Activated B cell treated with CpG ODN at 0.5 μM for 24 hours (primary cell): Measurements from ENCODE around the gene SORBS1. TPM values are rescaled to one million over a fixed set of nuclear protein-coding genes. Genes with fewer than 3 reads are reported as not detected.

Experiments used
- ATAC-seq: fragments of 200-7000 bp; cut with Tn5 transposase; one replicate; pipeline ENCODE4 v1.10.0; 2021; ENCODE audit warnings: low read depth, mild to moderate bottlenecking, moderate library complexity
- CTCF ChIA-PET: fragments of 350-600 bp; sonication (Branson Sonifier 250); formaldehyde crosslinking; loops from one replicate; lab custom pipeline; 2021; ENCODE audit warnings: antibody characterized with exemption; lab: Charles Lee
- POLR2A ChIA-PET: fragments of 350-600 bp; sonication (Branson Sonifier 250); formaldehyde crosslinking; loops from one replicate; lab custom pipeline; 2021; ENCODE audit warnings: antibody characterized with exemption; lab: Charles Lee
- DNase-seq: peaks from one replicate; pipeline ENCODE4 v3.0.0; 2022
- H3K27ac Mint-ChIP-seq: one replicate; pipeline ENCODE4 v1.8.0; 2020; ENCODE audit warnings: mixed read lengths
- H3K27me3 Mint-ChIP-seq: one replicate; pipeline ENCODE4 v1.8.0; 2021; ENCODE audit warnings: mixed read lengths
- H3K36me3 Mint-ChIP-seq: one replicate; pipeline ENCODE4 v1.8.0; 2021; ENCODE audit warnings: low read depth, mixed read lengths
- H3K4me1 Mint-ChIP-seq: one replicate; pipeline ENCODE4 v1.8.0; 2021; ENCODE audit warnings: mixed read lengths
- H3K4me3 Mint-ChIP-seq: one replicate; pipeline ENCODE4 v1.8.0; 2020; ENCODE audit warnings: mild to moderate bottlenecking, mixed read lengths
- H3K9me3 Mint-ChIP-seq: one replicate; pipeline ENCODE4 v1.8.0; 2020; ENCODE audit warnings: mixed read lengths
- intact Hi-C: fragments of 100-400 bp; cut with micrococcal nuclease; formaldehyde crosslinking; loops from one replicate; pipeline ENCODE4 v1.15.1; 2024
- total RNA-seq: library from RNA; stranded (reverse); gene quantifications from 2 replicates; pipeline ENCODE4 v1.2.3, GENCODE V29; 2022
- TF ChIP-seq, protein P1 (sequence below): fragments of 200-600 bp; IDR thresholded peaks from one replicate; pipeline ENCODE4 v1.8.0; 2022; ENCODE audit warnings: antibody characterized with exemption, mild to moderate bottlenecking

Gene SORBS1
- total RNA-seq, 1 donor from 2014 or later = 0.42 TPM

DNA sequence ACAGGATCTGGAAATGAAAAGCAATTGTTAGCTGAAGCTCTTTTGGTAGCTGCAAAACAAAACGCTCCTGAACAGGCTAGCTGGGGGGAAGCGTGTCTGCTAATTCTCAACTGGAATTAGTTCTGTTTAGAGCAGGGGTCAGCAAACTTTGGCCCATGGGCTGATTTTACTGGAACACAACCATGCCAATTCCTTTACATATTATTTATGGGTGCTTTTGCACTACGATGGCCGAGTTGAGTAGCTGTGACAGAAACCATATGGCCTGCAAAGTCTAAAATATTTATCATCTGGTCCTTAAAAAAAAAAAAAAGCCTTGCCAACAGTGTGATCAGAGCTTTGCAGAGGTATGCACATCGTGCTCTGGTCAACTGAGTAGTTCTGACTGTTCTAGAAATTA, 162.0 kb downstream of the SORBS1 start:
- ATAC-seq (no peak), DNase-seq (no peak)
- H3K36me3 Mint-ChIP-seq = no peaks in the 10 kb centered on the region
- H3K27ac Mint-ChIP-seq = no peak overlapping the region
- CTCF ChIA-PET = no interaction called here
- intact Hi-C loops = no loop called here
- POLR2A ChIA-PET = no interaction called here
- no peak overlapping the region for H3K4me3 Mint-ChIP-seq
- no peaks in the 10 kb centered on the region for H3K4me1 Mint-ChIP-seq
- peaks cover 14% of the 10 kb centered on the region for H3K27me3 Mint-ChIP-seq
- TF ChIP-seq, protein P1, sequence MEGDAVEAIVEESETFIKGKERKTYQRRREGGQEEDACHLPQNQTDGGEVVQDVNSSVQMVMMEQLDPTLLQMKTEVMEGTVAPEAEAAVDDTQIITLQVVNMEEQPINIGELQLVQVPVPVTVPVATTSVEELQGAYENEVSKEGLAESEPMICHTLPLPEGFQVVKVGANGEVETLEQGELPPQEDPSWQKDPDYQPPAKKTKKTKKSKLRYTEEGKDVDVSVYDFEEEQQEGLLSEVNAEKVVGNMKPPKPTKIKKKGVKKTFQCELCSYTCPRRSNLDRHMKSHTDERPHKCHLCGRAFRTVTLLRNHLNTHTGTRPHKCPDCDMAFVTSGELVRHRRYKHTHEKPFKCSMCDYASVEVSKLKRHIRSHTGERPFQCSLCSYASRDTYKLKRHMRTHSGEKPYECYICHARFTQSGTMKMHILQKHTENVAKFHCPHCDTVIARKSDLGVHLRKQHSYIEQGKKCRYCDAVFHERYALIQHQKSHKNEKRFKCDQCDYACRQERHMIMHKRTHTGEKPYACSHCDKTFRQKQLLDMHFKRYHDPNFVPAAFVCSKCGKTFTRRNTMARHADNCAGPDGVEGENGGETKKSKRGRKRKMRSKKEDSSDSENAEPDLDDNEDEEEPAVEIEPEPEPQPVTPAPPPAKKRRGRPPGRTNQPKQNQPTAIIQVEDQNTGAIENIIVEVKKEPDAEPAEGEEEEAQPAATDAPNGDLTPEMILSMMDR = no peak
- no peaks in the 10 kb centered on the region for H3K9me3 Mint-ChIP-seq

DNA sequence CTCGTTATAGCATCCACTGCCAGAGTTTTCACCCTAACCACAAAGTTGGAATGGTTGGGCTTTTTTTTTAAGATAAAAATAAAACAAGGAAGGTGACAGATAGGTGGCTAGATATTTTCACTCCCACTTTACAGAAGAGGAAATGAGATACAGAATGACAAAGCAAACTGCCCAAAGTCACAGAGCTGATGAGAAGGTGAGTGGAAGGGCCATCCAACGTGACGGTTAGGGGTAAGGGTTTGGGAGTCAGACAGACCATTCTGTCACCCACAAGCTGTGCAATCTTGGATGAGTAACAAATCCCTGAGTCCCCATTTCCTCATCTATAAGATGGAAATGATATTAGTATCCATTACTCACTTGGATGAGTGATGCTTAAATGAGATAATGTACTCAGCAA, 163.4 kb downstream of the SORBS1 start:
- Mint-ChIP-seq H3K4me3 (no peak overlapping the region), H3K4me1 (no peaks in the 10 kb centered on the region), H3K36me3 (no peaks in the 10 kb centered on the region), H3K9me3 (no peaks in the 10 kb centered on the region), H3K27ac (no peak overlapping the region), H3K27me3 (peaks cover 16% of the 10 kb centered on the region)
- intact Hi-C loops = no loop called here
- ChIA-PET CTCF (no interaction called here), POLR2A (no interaction called here)
- no peak for ATAC-seq
- TF ChIP-seq, protein P1 = no peak
- DNase-seq = no peak

DNA sequence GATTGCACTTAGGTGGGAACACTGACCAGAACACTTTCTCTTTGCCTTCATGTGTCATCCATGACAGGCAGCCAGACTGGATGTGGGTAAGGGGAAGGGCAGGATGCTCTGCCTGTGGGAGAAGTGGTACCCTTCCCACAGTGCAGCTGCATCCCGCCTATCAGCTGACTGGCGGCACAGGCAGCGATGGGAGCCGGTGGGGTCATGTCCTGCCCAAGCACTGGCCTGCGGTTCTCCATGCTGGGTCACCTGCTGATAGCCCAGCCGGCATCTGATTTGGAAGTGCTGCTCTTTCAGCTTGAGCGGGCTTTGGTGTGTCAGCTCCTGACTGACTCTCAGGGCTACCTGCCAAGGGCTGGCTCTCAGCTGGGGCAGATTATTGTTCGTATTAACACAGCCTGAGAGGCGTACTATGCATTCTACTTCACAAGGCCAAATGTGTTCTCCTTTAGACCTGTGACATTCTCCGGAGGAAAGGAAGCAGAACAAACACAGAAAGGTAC, 165.2 kb downstream of the SORBS1 start:
- H3K27me3 Mint-ChIP-seq = peaks cover 18% of the 10 kb centered on the region
- intact Hi-C loops = no loop called here
- TF ChIP-seq, protein P1 = no peak
- no peak overlapping the region for H3K4me3 Mint-ChIP-seq
- H3K36me3 Mint-ChIP-seq = no peaks in the 10 kb centered on the region
- H3K4me1 Mint-ChIP-seq = no peaks in the 10 kb centered on the region
- H3K9me3 Mint-ChIP-seq = no peaks in the 10 kb centered on the region
- ATAC-seq (no peak), DNase-seq (no peak)
- POLR2A ChIA-PET = no interaction called here
- no peak overlapping the region for H3K27ac Mint-ChIP-seq
- CTCF ChIA-PET = no interaction called here

DNA sequence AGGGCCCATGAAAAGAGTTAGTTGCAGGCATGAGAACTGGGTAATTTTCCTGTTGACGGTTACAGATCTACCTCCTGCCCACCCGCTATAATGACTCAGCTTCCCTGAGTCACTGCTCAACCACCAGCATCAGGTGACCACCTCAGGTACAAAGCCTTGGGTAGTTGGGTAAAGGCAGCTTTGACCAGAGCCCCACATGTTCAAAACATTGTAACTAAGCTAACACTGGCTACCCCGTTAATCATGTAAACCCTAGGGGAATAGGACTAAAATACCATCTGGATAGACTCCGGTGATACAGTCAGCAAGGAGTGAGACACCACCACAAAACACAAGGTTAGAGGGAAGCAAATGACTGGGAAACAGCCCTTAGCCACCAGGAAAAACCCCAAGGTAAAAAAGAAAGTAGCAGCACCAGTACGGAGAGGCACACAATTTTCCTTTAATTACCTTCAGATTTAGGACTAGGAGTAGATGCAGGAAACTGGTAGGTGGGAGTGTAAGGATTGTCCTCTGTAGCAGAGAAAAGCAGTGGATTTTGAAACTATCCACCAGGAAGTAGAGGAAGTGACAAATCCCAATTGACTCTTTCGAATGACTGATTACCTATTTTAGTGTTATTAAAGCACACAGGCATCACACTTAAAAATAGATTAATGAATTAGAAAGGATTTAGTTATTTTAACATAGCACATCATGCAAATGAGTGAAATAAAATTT, 166.8 kb downstream of the SORBS1 start:
- Mint-ChIP-seq H3K27ac (no peak overlapping the region), H3K4me1 (no peaks in the 10 kb centered on the region), H3K36me3 (no peaks in the 10 kb centered on the region), H3K4me3 (no peak overlapping the region), H3K9me3 (no peaks in the 10 kb centered on the region), H3K27me3 (peaks cover 20% of the 10 kb centered on the region)
- DNase-seq (no peak), ATAC-seq (no peak)
- TF ChIP-seq, protein P1 = no peak
- intact Hi-C loops = no loop called here
- CTCF ChIA-PET = no interaction called here
- POLR2A ChIA-PET = no interaction called here

DNA sequence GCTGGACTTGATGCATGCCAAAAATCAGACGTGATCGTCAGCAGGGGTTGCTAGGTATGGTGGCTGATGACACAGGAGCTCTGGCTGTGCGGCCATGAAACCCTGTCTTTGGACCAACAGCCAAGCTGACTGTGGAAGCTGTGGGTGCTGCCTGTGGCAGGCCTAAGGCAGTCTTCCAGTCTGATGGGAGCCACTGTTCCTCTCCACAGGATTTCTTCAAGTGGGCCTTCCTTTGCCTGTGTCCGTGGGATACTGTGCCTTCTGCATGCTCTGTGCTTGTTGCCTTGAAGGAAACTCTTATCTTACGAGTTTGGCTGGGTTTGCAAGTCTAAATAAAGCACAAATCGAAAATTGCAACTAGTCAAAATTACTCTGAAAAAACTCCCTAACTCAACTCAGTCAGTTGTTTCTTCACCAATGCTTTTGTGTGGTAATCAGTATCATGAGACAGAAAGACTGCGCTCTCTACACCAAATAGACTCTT, 168.4 kb downstream of the SORBS1 start:
- ChIA-PET POLR2A (no interaction called here), CTCF (no interaction called here)
- TF ChIP-seq, protein P1 = no peak
- Mint-ChIP-seq H3K27me3 (peaks cover 18% of the 10 kb centered on the region), H3K4me1 (peaks cover 1% of the 10 kb centered on the region), H3K9me3 (no peaks in the 10 kb centered on the region), H3K36me3 (no peaks in the 10 kb centered on the region), H3K4me3 (no peak overlapping the region), H3K27ac (no peak overlapping the region)
- ATAC-seq (no peak), DNase-seq (no peak)
- intact Hi-C loops = no loop called here
